ENCODE results near the gene SPHK1.

Gene SPHK1, protein sequence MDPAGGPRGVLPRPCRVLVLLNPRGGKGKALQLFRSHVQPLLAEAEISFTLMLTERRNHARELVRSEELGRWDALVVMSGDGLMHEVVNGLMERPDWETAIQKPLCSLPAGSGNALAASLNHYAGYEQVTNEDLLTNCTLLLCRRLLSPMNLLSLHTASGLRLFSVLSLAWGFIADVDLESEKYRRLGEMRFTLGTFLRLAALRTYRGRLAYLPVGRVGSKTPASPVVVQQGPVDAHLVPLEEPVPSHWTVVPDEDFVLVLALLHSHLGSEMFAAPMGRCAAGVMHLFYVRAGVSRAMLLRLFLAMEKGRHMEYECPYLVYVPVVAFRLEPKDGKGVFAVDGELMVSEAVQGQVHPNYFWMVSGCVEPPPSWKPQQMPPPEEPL

GRCh38 chr17:76384222-76384986, at the start of gene SPHK1:
TSS of gene SPHK1 (plus strand) at chr17:76384609. CDS start at chr17:76385645, 1,036 bp downstream.
- peak within 1 kb of the TSS; percentile 76 for H3K4me3 ChIP-seq (ENCODE audit: low read depth, low read length)
- TF ChIP-seq, protein P1, sequence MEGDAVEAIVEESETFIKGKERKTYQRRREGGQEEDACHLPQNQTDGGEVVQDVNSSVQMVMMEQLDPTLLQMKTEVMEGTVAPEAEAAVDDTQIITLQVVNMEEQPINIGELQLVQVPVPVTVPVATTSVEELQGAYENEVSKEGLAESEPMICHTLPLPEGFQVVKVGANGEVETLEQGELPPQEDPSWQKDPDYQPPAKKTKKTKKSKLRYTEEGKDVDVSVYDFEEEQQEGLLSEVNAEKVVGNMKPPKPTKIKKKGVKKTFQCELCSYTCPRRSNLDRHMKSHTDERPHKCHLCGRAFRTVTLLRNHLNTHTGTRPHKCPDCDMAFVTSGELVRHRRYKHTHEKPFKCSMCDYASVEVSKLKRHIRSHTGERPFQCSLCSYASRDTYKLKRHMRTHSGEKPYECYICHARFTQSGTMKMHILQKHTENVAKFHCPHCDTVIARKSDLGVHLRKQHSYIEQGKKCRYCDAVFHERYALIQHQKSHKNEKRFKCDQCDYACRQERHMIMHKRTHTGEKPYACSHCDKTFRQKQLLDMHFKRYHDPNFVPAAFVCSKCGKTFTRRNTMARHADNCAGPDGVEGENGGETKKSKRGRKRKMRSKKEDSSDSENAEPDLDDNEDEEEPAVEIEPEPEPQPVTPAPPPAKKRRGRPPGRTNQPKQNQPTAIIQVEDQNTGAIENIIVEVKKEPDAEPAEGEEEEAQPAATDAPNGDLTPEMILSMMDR (IDR thresholded peaks at IDR 0.05; ENCODE audit: insufficient read depth, low read length, missing control alignments): no peak
- DNase-seq (ENCODE audit: low read depth, low spot score): no peak
- ChIA-PET CTCF (interaction anchor here (0.6 to 32.3 kb wide), 23 partner anchors 8 to 479 kb away, joined by 3 to 851 read pairs (median 7); partner anchors contain the start of genes MRPL38, PRPSAP1 and QRICH2), POLR2A (interaction anchor here (0.5 to 6.0 kb wide), 4 partner anchors 11 to 32 kb away, joined by 3 to 47 read pairs (median 21); partner anchors contain the start of gene PRPSAP1)

GRCh38 chr17:76335716-76336381, 48.6 kb upstream of the SPHK1 start:
- DNase-seq (ENCODE audit: low read depth, low spot score): no peak
- POLR2A ChIA-PET: no interaction called here
- H3K4me3 ChIP-seq (ENCODE audit: low read depth, low read length): no peak overlapping the region
- CTCF ChIA-PET: interaction anchor here (0.9 to 2.8 kb wide), 8 partner anchors 17 to 72 kb away, joined by 3 to 16 read pairs (median 5); partner anchors contain the start of gene PRPSAP1
- TF ChIP-seq, protein P1 (IDR thresholded peaks at IDR 0.05; ENCODE audit: insufficient read depth, low read length, missing control alignments): no peak

GRCh38 chr17:76336756-76337412, 47.5 kb upstream of the SPHK1 start:
- DNase-seq (ENCODE audit: low read depth, low spot score): no peak
- CTCF ChIA-PET: interaction anchor here (0.9 to 3.8 kb wide), 9 partner anchors 16 to 61 kb away, joined by 3 to 20 read pairs (median 6); partner anchors contain the start of genes PRPSAP1 and SPHK1
- TF ChIP-seq, protein P1 (IDR thresholded peaks at IDR 0.05; ENCODE audit: insufficient read depth, low read length, missing control alignments): no peak
- POLR2A ChIA-PET: no interaction called here
- no peak overlapping the region for H3K4me3 ChIP-seq (ENCODE audit: low read depth, low read length)

GRCh38 chr17:76337413-76337777, 47.0 kb upstream of the SPHK1 start:
- CTCF ChIA-PET: interaction anchor here (1.2 to 3.8 kb wide), 9 partner anchors 16 to 77 kb away, joined by 3 to 20 read pairs (median 6); partner anchors contain the start of genes PRPSAP1 and SPHK1

DNA sequence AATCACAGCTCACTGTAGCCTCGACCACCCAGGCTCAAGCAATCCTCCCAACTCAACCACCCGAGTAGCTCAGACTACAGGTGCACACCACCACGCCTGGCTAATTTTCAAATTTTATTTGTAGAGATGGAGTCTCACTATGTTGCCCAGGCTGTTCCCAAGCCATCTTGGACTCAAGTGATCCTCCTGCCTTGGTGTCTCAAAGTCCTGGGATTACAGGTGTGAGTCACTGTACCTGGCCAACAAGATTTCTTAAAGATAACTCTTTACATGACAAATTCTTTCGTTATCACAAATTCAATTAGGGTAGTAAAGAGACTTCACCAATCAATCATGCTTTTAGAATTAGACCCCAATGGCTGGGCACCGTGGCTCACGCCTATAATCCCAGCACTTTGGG, 43.1 kb upstream of the SPHK1 start:
- ChIA-PET POLR2A (no interaction called here), CTCF (no interaction called here)
- DNase-seq (ENCODE audit: low read depth, low spot score): no peak
- no peak overlapping the region for H3K4me3 ChIP-seq (ENCODE audit: low read depth, low read length)
- TF ChIP-seq, protein P1 (IDR thresholded peaks at IDR 0.05; ENCODE audit: insufficient read depth, low read length, missing control alignments): no peak

More at GRCh38 chr17:76337413-76337777, 47.0 kb upstream of the SPHK1 start:
- POLR2A ChIA-PET: no interaction called here
- TF ChIP-seq, protein P1 (IDR thresholded peaks at IDR 0.05; ENCODE audit: insufficient read depth, low read length, missing control alignments): no peak
- DNase-seq (ENCODE audit: low read depth, low spot score): no peak
- no peak overlapping the region for H3K4me3 ChIP-seq (ENCODE audit: low read depth, low read length)

All from AG04449 (cell line).